Smooth muscle cell of the coronary artery (primary cell): ENCODE measurements around the gene HSPA12A. TPM values are rescaled to one million over a fixed set of nuclear protein-coding genes. Genes with fewer than 3 reads are reported as not detected.

Experiments used
- total RNA-seq: library from RNA; depleted of rRNA; stranded (reverse); fragments of >200 nt; gene quantifications from 2 replicates; pipeline ENCODE4 v1.2.3, GENCODE V29; 2014; ENCODE audit warnings: low replicate concordance

HSPA12A gene, protein sequence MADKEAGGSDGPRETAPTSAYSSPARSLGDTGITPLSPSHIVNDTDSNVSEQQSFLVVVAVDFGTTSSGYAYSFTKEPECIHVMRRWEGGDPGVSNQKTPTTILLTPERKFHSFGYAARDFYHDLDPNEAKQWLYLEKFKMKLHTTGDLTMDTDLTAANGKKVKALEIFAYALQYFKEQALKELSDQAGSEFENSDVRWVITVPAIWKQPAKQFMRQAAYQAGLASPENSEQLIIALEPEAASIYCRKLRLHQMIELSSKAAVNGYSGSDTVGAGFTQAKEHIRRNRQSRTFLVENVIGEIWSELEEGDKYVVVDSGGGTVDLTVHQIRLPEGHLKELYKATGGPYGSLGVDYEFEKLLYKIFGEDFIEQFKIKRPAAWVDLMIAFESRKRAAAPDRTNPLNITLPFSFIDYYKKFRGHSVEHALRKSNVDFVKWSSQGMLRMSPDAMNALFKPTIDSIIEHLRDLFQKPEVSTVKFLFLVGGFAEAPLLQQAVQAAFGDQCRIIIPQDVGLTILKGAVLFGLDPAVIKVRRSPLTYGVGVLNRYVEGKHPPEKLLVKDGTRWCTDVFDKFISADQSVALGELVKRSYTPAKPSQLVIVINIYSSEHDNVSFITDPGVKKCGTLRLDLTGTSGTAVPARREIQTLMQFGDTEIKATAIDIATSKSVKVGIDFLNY
- total RNA-seq = 0.90 and 15.7 TPM in 2 replicates

DNA sequence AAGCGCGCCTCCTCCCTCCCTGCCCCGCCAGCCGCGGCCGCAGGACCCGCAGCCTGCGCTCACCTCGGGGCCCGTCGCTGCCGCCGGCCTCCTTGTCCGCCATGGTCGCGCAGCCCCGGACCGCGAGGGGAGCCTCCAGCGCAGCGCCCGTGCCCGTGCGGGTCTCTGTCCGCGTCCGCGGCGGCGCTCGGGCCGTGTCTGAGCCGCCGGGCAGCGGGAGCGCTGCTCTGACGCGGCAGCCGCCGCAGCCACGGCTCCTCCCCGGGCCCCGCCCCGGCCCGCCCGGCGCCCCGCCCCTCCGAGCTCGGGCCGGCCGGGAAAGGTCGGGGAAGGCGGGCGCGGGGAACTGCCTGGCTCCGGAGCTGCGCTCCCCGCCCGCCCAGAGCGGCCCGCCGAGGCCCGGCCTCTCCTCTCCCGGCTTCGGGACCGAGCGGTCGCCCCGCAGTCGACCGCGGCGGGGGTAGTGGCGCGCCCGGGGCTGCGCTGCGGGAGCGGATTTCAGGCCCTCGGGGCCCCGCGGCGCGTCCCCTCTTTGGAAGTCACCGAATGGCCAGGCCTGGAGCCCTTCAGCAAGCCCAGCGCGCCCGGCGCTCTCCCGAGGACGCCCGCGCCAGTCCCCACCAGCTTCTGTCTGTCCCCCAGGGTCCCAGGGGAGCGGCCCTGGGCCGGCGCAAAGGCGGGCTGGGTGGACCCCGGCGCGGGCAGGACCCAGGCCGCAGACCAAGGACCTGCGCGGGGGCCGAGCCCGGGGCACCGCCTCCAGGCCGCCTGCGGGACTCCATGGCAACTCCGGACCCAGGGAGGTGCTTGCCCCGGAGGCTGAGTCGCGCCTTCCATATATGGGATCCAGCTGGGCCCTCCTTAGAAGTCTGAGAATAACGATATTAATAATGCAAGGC is at the start of gene HSPA12A:
Gene HSPA12A (minus strand): TSS at position 200 of the 899 bp plus-strand sequence. CDS start 97 bp downstream, at position 103.

Other genes starting within 250 kb of the HSPA12A start
- gene PNLIP, start 196.6 kb downstream of the HSPA12A start, total RNA-seq = not detected in 2 replicates
- gene PNLIPRP1, start 151.6 kb downstream of the HSPA12A start, total RNA-seq = not detected in 2 replicates
- gene PNLIPRP2, start 121.6 kb downstream of the HSPA12A start, total RNA-seq = not detected in 2 replicates
- gene ENO4, start 106.9 kb upstream of the HSPA12A start, total RNA-seq = 0.35 and 0.45 TPM in 2 replicates